H1 (cell line): Measurements from ENCODE around the gene KIF1B. TPM values are rescaled to one million over a fixed set of nuclear protein-coding genes. Genes with fewer than 3 reads are reported as not detected.

ENCODE experiments used
- CEBPB ChIP-seq: IDR thresholded peaks from 2 replicates; pipeline ENCODE4 v1.6.1; 2012; ENCODE audit warnings: low read depth, low read length
- GTF2F1 ChIP-seq: IDR thresholded peaks from 2 replicates; pipeline ENCODE4 v1.6.1; 2012; ENCODE audit warnings: low read depth, low read length, improper control_type of control experiment, borderline replicate concordance
- POLR2A ChIP-seq, 2 experiments: IDR thresholded peaks; 1 replicate in 1 of 2; 2 replicates in 1 of 2; pipeline ENCODE4 v1.6.1; 2011; ENCODE audit warnings: low read depth in 2 of 2, low read length in 2 of 2, mild to moderate bottlenecking in 2 of 2; ENCODE audit errors: control extremely low read depth in 1 of 2
- RAD21 ChIP-seq, 2 experiments: IDR thresholded peaks in 1 of 2; conservative IDR thresholded peaks in 1 of 2; 2 replicates each; pipeline ENCODE4 v1.6.1; 2011; ENCODE audit warnings: low read depth in 2 of 2, low read length in 2 of 2, improper control_type of control experiment in 1 of 2, inconsistent platforms in 1 of 2, mild to moderate bottlenecking in 1 of 2, moderate library complexity in 1 of 2
- polyA plus RNA-seq, 7 experiments: library from polyadenylated mRNA; depleted of rRNA in 3 of 7; stranded (reverse) in 5 of 7; unstranded in 2 of 7; fragments of >200 nt in 5 of 7; fragments of 200-250 nt in 2 of 7; gene quantifications; 1 replicate in 5 of 7; 2 replicates in 1 of 7; 4 replicates in 1 of 7; pipeline versions ENCODE4 v1.2.1 to v1.2.3, GENCODE V29; 2011 to 2013; ENCODE audit warnings: missing spikeins in 2 of 7, mixed read lengths in 2 of 7
- total RNA-seq: library from RNA; stranded (reverse); fragmentation: NEBNext Ultra II Directional; extraction: Animal tissue kit (Norgen Biotek cat#: 25700); gene quantifications from 2 replicates; pipeline ENCODE4 v1.2.1, GENCODE V29; 2021

The KIF1B gene
- total and polyA plus RNA-seq, 2 of the 8 experiments (the other 6 are each of a cell fraction or from before 2014, with no cell fraction given): 39.1 to 74.2 TPM

- TF ChIP-seq GTF2F1 (no peak), CEBPB (no peak), POLR2A (IDR thresholded peaks at IDR 0.05; ENCODE audit: control extremely low read depth in 1 of 2, low read depth in 2 of 2, low read length in 2 of 2) (no peak), RAD21 (IDR thresholded peaks at IDR 0.05 in 1 of 2, conservative IDR thresholded peaks at IDR 0.05 in 1 of 2; ENCODE audit: low read depth in 2 of 2, low read length in 2 of 2) (no peak)
- TF ChIP-seq, all 59 proteins: peak for 0
Observed at GRCh38 chr1:10374442-10374860, 164.1 kb downstream of the KIF1B start (continued).
